Breast epithelium (tissue), 3 donors: ENCODE measurements around the gene TBL1XR1.

Experiments used
- CTCF ChIP-seq, 3 donors: fragments of 450-650 bp; IDR thresholded peaks; one replicate each; pipeline ENCODE4 v1.5.1; 2016 to 2017; ENCODE audit warnings: antibody characterized with exemption in 3 of 3, mild to moderate bottlenecking in 3 of 3, moderate library complexity in 3 of 3
- POLR2A ChIP-seq: fragments of 450-650 bp; IDR thresholded peaks from one replicate; pipeline ENCODE4 v1.6.1; 2016; ENCODE audit warnings: antibody characterized with exemption, mild to moderate bottlenecking, moderate library complexity
- POLR2AphosphoS5 ChIP-seq, 3 donors: sonication (generic); formaldehyde crosslinking; IDR thresholded peaks; one replicate each; pipeline ENCODE4 v1.6.1; 2017; ENCODE audit warnings: antibody characterized with exemption in 3 of 3

DNA sequence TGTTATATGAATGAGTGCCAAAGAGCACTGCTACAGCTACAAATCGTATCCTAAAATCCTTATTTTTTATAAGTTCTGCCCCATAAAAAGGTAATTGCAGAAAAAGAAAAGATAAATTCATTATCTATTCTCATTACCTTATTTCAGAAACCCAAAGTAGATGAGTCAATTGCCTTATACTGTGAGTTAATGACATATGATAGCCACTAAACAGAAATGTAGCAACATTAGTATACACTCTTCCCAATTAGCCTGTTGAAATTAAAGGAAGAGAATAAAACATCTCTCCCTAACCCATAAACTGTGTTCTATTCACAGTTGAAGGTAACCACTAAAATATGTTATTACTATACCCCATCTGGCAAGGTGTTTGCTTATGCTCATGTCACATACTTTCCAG, 11.0 kb downstream of the TBL1XR1 start:
- TF ChIP-seq POLR2AphosphoS5 (IDR thresholded peaks at IDR 0.05) = no peak
- no peak for TF ChIP-seq CTCF (IDR thresholded peaks at IDR 0.05)
- TF ChIP-seq POLR2A = no peak
